Measurements from ENCODE around the gene CSMD2.

CSMD2 gene

GRCh38 chr1:33902486-33903209 is 262.4 kb downstream of the CSMD2 start:
- no peak for DNase-seq (ENCODE audit: low read depth in 2 of 2)

GRCh38 chr1:33899746-33900145 is 265.3 kb downstream of the CSMD2 start:
- no peak for DNase-seq (ENCODE audit: low read depth in 2 of 2)

DNA sequence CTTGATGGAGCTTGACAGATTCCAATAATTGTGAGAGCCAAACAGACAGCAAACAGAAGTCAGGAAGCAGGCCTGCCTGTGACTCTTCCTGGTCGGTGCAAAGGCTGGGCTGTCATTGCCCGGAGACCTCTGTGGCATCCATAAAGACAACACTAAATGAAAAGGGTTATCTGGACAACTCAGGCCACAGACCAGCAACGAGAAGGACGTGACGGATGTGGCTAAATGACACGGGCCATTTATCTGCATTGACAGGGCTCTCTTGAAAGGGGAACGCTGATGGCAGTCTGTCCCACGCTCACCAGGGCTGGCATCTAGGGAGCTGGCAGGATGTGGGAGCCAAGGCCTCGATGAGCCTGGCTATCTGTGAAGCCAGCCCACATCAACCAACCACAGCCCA is 266.1 kb downstream of the CSMD2 start:
- no peak for DNase-seq (ENCODE audit: low read depth in 2 of 2)

- no peak for DNase-seq (ENCODE audit: low read depth in 2 of 2)
These were observed 266.6 kb downstream of the CSMD2 start for GRCh38 chr1:33898406-33898805.

DNA sequence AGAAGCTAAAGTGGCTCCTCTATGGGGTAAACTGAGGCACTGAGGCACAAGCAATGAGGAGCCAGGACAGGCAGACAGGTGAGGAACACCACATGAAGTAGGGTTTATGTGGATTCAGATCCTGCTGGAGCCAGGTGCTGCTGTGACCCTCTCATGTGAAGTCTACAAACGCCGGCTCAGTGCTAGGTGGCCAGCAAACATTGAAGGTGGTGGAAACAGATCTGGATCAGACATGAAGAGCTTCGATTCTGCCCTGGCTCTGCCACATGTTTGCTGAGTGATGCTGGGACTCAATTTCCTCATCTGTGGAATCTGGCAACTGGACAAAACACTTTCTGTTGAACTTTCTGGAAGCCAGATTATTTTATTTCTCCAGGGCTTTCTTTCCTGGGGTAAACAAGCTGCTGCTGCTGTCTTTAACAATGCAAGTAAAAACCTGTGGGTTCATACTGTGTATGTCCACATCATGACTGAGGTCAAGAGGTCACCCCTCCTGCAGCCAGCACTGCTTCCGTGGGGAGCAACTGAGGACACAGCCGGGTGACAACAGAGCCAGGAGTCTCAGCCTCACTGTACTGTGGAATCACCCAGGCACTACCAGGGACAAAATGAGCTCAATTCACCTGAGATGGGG is 267.8 kb downstream of the CSMD2 start:
- no peak for DNase-seq (ENCODE audit: low read depth in 2 of 2)

DNA sequence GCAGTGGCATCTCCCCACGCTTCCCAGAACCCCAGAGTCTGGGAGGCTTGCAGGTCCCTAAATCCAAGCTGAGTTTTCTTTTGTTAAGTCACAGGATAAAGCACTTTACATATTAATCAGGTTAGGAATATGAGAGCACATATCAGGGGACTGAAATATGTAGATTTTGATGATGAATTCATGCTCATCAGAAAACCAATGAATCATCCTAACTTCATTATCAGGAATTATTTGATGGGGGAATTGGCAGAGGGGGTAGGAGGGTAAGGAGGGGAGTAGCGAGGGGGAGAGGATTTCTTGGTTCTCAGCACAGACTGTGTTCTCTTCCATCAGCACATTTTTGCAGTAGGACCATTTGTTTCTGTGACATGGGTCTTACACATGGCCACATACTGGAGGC is 269.1 kb downstream of the CSMD2 start:
- DNase-seq (ENCODE audit: low read depth in 2 of 2), result no peak

DNA sequence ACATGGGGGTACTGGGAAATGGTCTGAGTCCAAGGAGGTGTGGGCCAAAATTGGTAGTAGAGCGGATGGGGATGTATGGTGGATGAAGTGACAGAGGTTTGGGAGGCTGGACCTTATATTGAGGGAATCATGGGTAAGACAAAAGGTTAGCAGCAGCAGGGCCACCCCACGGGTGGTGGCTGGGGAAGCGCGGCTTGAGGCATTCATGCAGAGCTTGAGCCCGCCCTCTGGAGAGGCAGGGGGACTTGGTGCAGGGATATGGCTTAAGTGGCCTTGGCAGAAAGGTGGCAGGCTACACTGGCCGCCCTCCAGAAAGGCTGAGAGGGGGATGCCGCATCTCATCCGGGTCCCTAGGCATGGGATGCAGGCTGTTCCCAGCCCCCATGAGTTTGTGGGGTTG is 269.6 kb downstream of the CSMD2 start:
- DNase-seq (ENCODE audit: low read depth in 2 of 2), result no peak

- DNase-seq (ENCODE audit: low read depth in 2 of 2), result no peak
These were observed 271.7 kb downstream of the CSMD2 start for GRCh38 chr1:33893147-33893830.

- DNase-seq (ENCODE audit: low read depth in 2 of 2), result no peak
These were observed 278.5 kb downstream of the CSMD2 start for GRCh38 chr1:33886496-33886895.

GRCh38 chr1:33880305-33880704 is 284.7 kb downstream of the CSMD2 start:
- DNase-seq (ENCODE audit: low read depth in 2 of 2), result no peak

GRCh38 chr1:33878392-33878791 is 286.6 kb downstream of the CSMD2 start:
- no peak for DNase-seq (ENCODE audit: low read depth in 2 of 2)

DNA sequence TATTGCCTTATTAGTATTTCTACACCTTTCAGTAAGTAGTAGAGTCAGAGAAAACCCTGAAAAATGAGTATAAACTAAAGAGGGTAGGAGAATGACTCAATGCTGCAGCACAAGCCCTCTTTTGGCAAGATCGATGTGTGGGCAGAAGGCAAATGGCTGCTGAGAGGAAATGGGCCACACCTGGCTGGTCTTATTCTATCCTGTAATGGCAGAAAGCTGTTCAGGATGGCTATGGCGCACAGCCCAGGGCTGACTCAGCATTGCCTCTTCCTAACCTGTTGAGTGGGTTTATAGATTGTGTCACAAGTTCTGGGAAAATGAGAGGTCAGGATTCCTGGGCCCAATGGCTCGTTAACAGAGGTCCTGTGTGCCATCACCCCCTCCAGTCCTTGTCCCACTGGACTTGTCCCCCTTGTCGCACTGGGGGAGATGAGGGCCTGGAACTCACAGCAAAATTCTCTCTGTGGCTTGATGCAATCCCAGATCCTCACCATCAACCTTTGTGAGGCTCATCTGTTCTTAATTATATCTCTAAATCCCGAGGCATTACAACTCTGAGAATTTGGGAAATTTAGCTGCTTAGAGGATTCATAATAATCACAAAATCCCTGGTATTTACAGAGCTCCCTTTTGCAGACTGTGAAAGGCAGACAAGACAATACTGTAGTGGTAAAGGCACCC is 287.9 kb downstream of the CSMD2 start:
- no peak for DNase-seq (ENCODE audit: low read depth in 2 of 2)

DNA sequence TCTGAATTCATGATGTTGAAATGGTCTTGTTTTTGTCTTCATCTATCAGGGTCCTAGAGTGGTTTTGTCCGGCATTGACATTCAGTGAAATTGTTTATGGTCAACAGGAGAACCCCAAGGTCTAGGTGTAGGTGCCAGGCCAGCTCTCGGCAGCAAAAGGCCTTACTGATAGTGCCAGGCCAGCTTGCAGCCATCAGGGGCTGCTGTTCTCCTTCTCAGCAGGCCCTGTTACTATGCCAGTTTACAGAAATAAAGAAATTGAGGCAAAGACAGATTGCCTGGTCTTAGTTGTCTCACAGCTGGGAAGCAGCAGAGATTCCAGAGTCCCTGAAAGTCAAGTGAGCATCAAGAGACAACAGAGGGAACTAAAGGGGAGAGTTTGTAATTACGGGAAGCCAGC is 289.2 kb downstream of the CSMD2 start:
- DNase-seq (ENCODE audit: low read depth in 2 of 2), result no peak

- DNase-seq (ENCODE audit: low read depth in 2 of 2), result no peak
These were observed 290.4 kb downstream of the CSMD2 start for GRCh38 chr1:33874636-33875035.

- DNase-seq (ENCODE audit: low read depth in 2 of 2), result no peak
These were observed 292.3 kb downstream of the CSMD2 start for GRCh38 chr1:33872683-33873082.

GRCh38 chr1:33872275-33872674 is 292.8 kb downstream of the CSMD2 start:
- DNase-seq (ENCODE audit: low read depth in 2 of 2), result no peak

DNA sequence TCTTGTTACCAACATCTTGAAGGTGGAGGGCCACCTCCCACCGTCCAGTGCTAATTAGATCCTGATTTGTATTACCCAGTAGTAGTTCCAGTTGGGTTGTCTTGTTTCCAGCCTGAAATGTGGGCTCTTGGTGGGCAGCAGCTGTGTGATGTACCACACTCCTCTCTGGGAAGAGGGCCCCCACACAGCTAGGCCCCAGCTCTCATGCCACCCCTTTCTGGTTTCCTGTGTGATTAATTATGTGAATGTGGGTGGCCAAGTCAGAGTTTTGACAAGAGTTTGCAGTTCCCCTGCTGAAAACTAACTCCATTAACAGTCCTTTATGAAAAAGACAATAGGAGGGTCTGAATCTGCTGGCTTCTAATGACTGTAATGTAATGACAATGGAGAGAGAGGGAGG is 297.3 kb downstream of the CSMD2 start:
- DNase-seq (ENCODE audit: low read depth in 2 of 2), result no peak

DNA sequence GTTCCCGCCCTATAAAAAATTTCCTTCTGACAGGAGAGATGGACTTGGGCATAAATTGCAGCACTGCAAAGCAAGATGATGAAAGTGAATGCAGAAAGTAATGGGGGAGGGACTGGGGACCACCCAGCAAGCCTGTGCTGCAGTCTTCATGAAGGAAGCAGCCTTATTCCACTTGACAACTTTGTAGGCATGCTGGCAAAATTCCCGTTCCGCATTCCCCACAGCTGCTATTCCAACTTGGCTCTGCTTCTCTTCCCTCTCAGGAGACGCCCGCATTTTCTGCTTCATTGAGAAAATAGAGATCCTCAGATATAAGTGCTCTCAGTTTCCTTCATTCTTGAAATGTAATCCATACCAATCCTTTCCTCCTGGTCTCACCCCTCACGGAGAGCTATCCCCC is 298.7 kb downstream of the CSMD2 start:
- no peak for DNase-seq (ENCODE audit: low read depth in 2 of 2)

DNA sequence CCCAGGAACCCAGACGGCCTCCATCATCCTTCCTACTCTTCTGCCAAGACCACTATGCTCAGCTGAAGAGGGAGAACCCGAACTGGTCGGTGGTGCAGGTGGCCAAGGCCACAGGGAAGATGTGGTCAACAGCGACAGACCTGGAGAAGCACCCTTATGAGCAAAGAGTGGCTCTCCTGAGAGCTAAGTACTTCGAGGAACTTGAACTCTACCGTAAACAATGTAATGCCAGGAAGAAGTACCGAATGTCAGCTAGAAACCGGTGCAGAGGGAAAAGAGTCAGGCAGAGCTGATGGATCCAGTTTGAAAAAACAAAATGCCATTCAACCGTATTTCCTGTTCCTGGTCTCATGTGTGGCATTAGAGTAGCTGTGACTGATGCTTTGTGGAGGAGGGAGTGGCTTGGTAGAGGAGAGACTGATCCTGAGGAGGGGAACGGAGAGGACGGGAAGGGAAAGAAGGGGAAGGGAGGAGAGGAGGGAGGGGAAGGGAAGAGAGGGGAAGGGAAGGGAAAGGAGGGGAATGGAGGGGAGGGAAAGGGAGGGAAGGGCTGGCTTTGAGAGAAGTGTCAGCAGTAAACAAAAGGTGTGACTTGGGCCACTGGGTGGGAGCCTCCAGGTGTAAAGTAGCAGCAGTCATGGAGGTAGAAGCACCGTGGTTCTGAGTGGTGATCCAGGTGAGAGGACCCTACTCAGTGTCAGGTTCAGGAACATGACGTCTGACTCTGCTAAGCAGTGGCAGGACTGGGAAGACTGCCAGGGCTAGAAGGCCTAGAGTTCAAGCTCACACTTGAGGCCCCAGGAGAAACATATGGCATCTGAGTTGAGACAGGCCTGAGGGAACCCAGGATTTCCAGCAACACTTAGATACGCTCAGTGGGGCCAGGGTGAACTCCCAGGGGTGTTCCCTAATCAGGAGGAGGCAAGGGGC is 300.3 kb downstream of the CSMD2 start:
- no peak for DNase-seq (ENCODE audit: low read depth in 2 of 2)

DNA sequence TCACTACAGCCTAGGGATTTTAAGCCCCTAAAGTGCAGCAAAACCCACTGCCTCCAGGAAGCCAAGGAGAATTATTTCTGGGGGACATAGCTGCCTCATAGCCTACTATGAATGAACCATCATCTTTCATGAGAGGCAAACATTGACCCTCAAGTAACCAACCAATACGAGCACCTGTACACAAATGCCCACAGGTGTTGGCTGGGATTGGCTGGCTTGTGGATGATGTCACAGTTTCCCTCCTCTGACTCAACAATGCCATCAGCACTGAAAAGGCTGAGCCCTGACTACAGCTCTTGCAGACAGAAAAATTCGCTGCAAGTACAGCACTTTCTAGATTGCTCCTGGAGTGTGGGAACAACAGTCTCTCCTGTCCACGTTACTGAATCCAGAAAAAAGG is 301.3 kb downstream of the CSMD2 start, which contains the start of gene HMGB4:
Gene HMGB4 (plus strand): TSS at position 301 of the 400 bp plus-strand sequence. CDS start 113 bp downstream, outside the sequence.
- no peak for DNase-seq (ENCODE audit: low read depth in 2 of 2)

DNA sequence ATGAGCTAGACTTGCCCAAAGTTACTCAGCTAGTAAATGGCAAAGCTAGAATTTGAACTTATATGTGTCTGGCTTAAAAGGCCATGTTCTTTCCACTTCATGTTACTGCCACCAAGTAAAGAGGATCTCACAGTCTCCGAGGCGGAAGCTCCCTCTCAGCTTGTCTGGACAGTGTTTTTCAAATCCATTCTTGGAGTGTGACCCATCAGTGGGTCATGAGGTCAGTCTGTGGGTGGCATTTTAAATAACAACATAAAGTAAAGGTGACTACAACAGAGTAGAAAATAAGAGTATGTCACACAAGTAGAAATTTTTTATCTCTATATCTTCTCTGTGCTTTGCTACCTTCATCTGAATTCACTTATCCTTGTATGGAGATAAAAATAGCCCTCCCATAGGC is 304.4 kb downstream of the CSMD2 start:
- DNase-seq (ENCODE audit: low read depth in 2 of 2), result no peak

Measured in activated CD8-positive, alpha-beta memory T cell treated with anti-CD3 and anti-CD28 coated beads for 4 hours (primary cell).